Loucy (cell line): Measurements from ENCODE around the gene SLC6A12.

ENCODE experiments used
- EZH2phosphoT487 ChIP-seq: fragments of 200-600 bp; IDR thresholded peaks from 2 replicates; pipeline ENCODE4 v1.6.1; 2018; ENCODE audit warnings: antibody characterized with exemption, mild to moderate bottlenecking, moderate library complexity, borderline replicate concordance
- TF ChIP-seq, protein P1 (sequence below): fragments of 200-600 bp; sonication (generic); conservative IDR thresholded peaks from 2 replicates; pipeline ENCODE4 v1.5.1; 2014; ENCODE audit warnings: mild to moderate bottlenecking, antibody characterized with exemption, low read length

DNA sequence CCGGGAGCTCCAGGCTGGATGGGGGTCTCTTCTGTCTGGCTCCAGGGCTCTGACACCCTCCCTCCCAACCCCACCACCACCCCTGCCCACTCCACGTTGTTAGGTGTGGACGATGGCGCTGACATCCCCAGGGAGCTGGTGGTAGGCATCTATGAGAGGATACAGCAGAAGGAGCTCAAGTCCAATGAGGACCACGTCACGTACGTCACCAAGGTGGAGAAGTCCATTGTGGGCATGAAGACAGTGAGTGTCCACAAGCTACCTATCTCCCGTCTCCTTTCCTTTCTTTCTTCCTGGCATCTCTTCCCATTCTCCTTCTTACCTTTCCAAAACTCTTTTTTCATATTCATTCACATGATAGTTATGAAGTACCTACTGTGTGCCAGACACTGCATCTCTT lies 52.1 kb downstream of the SLC6A12 start:
- TF ChIP-seq, protein P1, sequence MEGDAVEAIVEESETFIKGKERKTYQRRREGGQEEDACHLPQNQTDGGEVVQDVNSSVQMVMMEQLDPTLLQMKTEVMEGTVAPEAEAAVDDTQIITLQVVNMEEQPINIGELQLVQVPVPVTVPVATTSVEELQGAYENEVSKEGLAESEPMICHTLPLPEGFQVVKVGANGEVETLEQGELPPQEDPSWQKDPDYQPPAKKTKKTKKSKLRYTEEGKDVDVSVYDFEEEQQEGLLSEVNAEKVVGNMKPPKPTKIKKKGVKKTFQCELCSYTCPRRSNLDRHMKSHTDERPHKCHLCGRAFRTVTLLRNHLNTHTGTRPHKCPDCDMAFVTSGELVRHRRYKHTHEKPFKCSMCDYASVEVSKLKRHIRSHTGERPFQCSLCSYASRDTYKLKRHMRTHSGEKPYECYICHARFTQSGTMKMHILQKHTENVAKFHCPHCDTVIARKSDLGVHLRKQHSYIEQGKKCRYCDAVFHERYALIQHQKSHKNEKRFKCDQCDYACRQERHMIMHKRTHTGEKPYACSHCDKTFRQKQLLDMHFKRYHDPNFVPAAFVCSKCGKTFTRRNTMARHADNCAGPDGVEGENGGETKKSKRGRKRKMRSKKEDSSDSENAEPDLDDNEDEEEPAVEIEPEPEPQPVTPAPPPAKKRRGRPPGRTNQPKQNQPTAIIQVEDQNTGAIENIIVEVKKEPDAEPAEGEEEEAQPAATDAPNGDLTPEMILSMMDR: no peak
- TF ChIP-seq EZH2phosphoT487: no peak
